ENCODE results near the gene CACNA1G.

Gene CACNA1G

GRCh38 chr17:50660042-50660886 is 99.7 kb downstream of the CACNA1G start:
- DNase-seq = no peak

GRCh38 chr17:50660887-50661345 is 100.4 kb downstream of the CACNA1G start:
- DNase-seq = no peak

- DNase-seq = no peak
These were observed 100.8 kb downstream of the CACNA1G start for GRCh38 chr17:50661348-50661747.

GRCh38 chr17:50661795-50662391 is 101.4 kb downstream of the CACNA1G start:
- DNase-seq = peak; percentile 52 to 61

- DNase-seq = no peak
These were observed 102.2 kb downstream of the CACNA1G start for GRCh38 chr17:50662632-50663225.

GRCh38 chr17:50663812-50664374 is 103.4 kb downstream of the CACNA1G start:
- DNase-seq = no peak

GRCh38 chr17:50664788-50665458 is 104.4 kb downstream of the CACNA1G start:
- no peak for DNase-seq

GRCh38 chr17:50665838-50666237 is 105.3 kb downstream of the CACNA1G start:
- DNase-seq = no peak

GRCh38 chr17:50666316-50666715 is 105.8 kb downstream of the CACNA1G start:
- DNase-seq = no peak

- no peak for DNase-seq
These were observed 106.9 kb downstream of the CACNA1G start for GRCh38 chr17:50667259-50668024.

GRCh38 chr17:50668025-50668837 is 107.7 kb downstream of the CACNA1G start:
- DNase-seq = no peak

GRCh38 chr17:50668838-50669581 is 108.5 kb downstream of the CACNA1G start:
- no peak for DNase-seq

- no peak for DNase-seq
These were observed 111.6 kb downstream of the CACNA1G start for GRCh38 chr17:50672071-50672470.

- DNase-seq = no peak
These were observed 112.5 kb downstream of the CACNA1G start for GRCh38 chr17:50672831-50673551.

GRCh38 chr17:50675190-50675589 is 114.7 kb downstream of the CACNA1G start:
- DNase-seq = peak in 1 of 2 experiments; percentile 30

GRCh38 chr17:50675627-50676026 is 115.1 kb downstream of the CACNA1G start:
- DNase-seq = peak; percentile 39 to 65

GRCh38 chr17:50676065-50676975 is 115.8 kb downstream of the CACNA1G start:
- no peak for DNase-seq
